H1 (cell line): ENCODE data around the gene CDH12. TPM values are rescaled to one million over a fixed set of nuclear protein-coding genes. Genes with fewer than 3 reads are reported as not detected.

Source experiments
- CTCF ChIA-PET: fragments of 300-600 bp; sonication (Branson Sonifier 250); formaldehyde crosslinking; loops from one replicate; lab custom pipeline; 2021; ENCODE audit not compliant: partially characterized antibody; lab: Charles Lee
- POLR2A ChIA-PET: fragments of 300-600 bp; sonication (Branson Sonifier 250); formaldehyde crosslinking; loops from one replicate; lab custom pipeline; 2021; ENCODE audit warnings: inconsistent platforms; ENCODE audit not compliant: partially characterized antibody; lab: Charles Lee
- DNase-seq, 2 experiments: peaks; one replicate each; pipeline versions ENCODE4 v3.0.0 to v3.0.0-alpha.2; 2010 to 2022; ENCODE audit warnings: low spot score in 2 of 2, low read depth in 1 of 2, mixed read lengths in 1 of 2
- FAIRE-seq: peaks from 2 replicates; lab custom pipeline; 2011; peaks lifted over from hg19 to GRCh38; lab: Jason Lieb, UNC
- H2AFZ ChIP-seq: 2 replicates; pipeline ENCODE4 v1.8.1; 2012; ENCODE audit warnings: low read length, inconsistent platforms
- H2AK5ac ChIP-seq: 2 replicates; pipeline ENCODE4 v1.6.1; 2013; ENCODE audit warnings: low read depth, low read length
- H2BK120ac ChIP-seq: replicated peaks from 2 replicates; pipeline ENCODE3; 2013; ENCODE audit warnings: low read depth, low read length, inconsistent platforms
- H2BK12ac ChIP-seq: 2 replicates; pipeline ENCODE4 v1.6.1; 2013; ENCODE audit warnings: low read depth, low read length
- H2BK15ac ChIP-seq: 2 replicates; pipeline ENCODE4 v1.6.1; 2013; ENCODE audit warnings: low read length
- H2BK20ac ChIP-seq: 2 replicates; pipeline ENCODE4 v1.6.1; 2013; ENCODE audit warnings: low read length
- H2BK5ac ChIP-seq: 2 replicates; pipeline ENCODE4 v1.6.1; 2013; ENCODE audit warnings: low read depth, low read length
- H3K14ac ChIP-seq: 2 replicates; pipeline ENCODE4 v1.6.1; 2013; ENCODE audit warnings: inconsistent platforms; ENCODE audit not compliant: insufficient read length
- H3K18ac ChIP-seq: 2 replicates; pipeline ENCODE4 v1.6.1; 2013; ENCODE audit warnings: low read length; ENCODE audit errors: extremely low read depth
- H3K23ac ChIP-seq: 2 replicates; pipeline ENCODE4 v1.6.1; 2013; ENCODE audit warnings: inconsistent platforms; ENCODE audit not compliant: insufficient read length
- H3K23me2 ChIP-seq: 2 replicates; pipeline ENCODE4 v1.6.1; 2013; ENCODE audit warnings: low read depth, low read length
- H3K27ac ChIP-seq: 2 replicates; pipeline ENCODE4 v1.6.1; 2011; ENCODE audit warnings: low read depth, low read length, inconsistent platforms
- H3K27me3 ChIP-seq, 4 experiments: replicated peaks in 1 of 4; 1 replicate in 1 of 4; 2 replicates in 3 of 4; pipeline versions ENCODE4 v1.6.1 to v1.8.1; 2011 to 2013; ENCODE audit warnings: low read length in 3 of 4, mild to moderate bottlenecking in 3 of 4, inconsistent platforms in 2 of 4, mixed read lengths in 2 of 4, moderate library complexity in 1 of 4; ENCODE audit not compliant: control insufficient read depth in 3 of 4, insufficient read depth in 3 of 4; ENCODE audit errors: extremely low read depth in 1 of 4
- H3K36me3 ChIP-seq, 4 experiments: 2 replicates each; pipeline versions ENCODE4 v1.6.1 to v1.8.1; 2011 to 2013; ENCODE audit warnings: mild to moderate bottlenecking in 4 of 4, low read length in 3 of 4, moderate library complexity in 2 of 4, control low read depth in 1 of 4, inconsistent platforms in 1 of 4; ENCODE audit not compliant: insufficient read depth in 4 of 4, control insufficient read depth in 2 of 4
- H3K4ac ChIP-seq: replicated peaks from 2 replicates; pipeline ENCODE3; 2013; ENCODE audit warnings: low read length, low read depth, mixed read lengths, inconsistent platforms; ENCODE audit not compliant: insufficient read length
- H3K4me1 ChIP-seq, 4 experiments: replicated peaks in 1 of 4; 1 replicate in 1 of 4; 2 replicates in 3 of 4; pipeline versions ENCODE4 v1.6.1 to v1.8.1; 2011 to 2013; ENCODE audit warnings: low read length in 3 of 4, inconsistent platforms in 2 of 4, mixed read lengths in 1 of 4; ENCODE audit not compliant: insufficient read depth in 4 of 4, control insufficient read depth in 3 of 4
- H3K4me2 ChIP-seq, 2 experiments: 2 replicates each; pipeline versions ENCODE4 v1.6.1 to v1.8.1; 2011 to 2013; ENCODE audit warnings: low read depth in 2 of 2, low read length in 2 of 2, control low read depth in 1 of 2, inconsistent platforms in 1 of 2, mild to moderate bottlenecking in 1 of 2; ENCODE audit not compliant: insufficient read depth in 1 of 2
- H3K4me3 ChIP-seq, 4 experiments: fragments of 200-600, 300-600 bp in 1 of 4; sonication (generic), shearing (Covaris generic), sonication (Bioruptor Twin) in 1 of 4; 2 replicates each; pipeline versions ENCODE4 v1.5.1 to v1.8.1; 2011 to 2016; ENCODE audit warnings: low read length in 4 of 4, low read depth in 3 of 4, control low read depth in 2 of 4, inconsistent platforms in 2 of 4, mild to moderate bottlenecking in 2 of 4, mixed read lengths in 1 of 4, moderate library complexity in 1 of 4; ENCODE audit not compliant: insufficient read depth in 2 of 4; ENCODE audit errors: extremely low read depth in 1 of 4
- H3K56ac ChIP-seq: replicated peaks from 2 replicates; pipeline ENCODE3; 2013; ENCODE audit warnings: low read depth, mild to moderate bottlenecking, mixed read lengths, low read length, inconsistent platforms; ENCODE audit not compliant: insufficient read length
- H3K79me1 ChIP-seq: 2 replicates; pipeline ENCODE4 v1.6.1; 2013; ENCODE audit warnings: low read depth, low read length, control low read depth
- H3K79me2 ChIP-seq, 2 experiments: 2 replicates each; pipeline versions ENCODE4 v1.6.1 to v1.8.1; 2012 to 2013; ENCODE audit warnings: low read length in 2 of 2, mild to moderate bottlenecking in 2 of 2, inconsistent platforms in 1 of 2; ENCODE audit not compliant: insufficient read depth in 2 of 2, control insufficient read depth in 1 of 2
- H3K9ac ChIP-seq, 4 experiments: replicated peaks in 1 of 4; 1 replicate in 1 of 4; 2 replicates in 3 of 4; pipeline versions ENCODE4 v1.6.1 to v1.8.1; 2011 to 2013; ENCODE audit warnings: low read depth in 3 of 4, low read length in 3 of 4, control low read depth in 2 of 4, mild to moderate bottlenecking in 2 of 4, moderate library complexity in 2 of 4, inconsistent platforms in 1 of 4; ENCODE audit errors: extremely low read depth in 1 of 4
- H3K9me3 ChIP-seq, 2 experiments: 2 replicates each; pipeline versions ENCODE4 v1.6.1 to v1.8.1; 2012 to 2013; ENCODE audit warnings: mild to moderate bottlenecking in 2 of 2, moderate library complexity in 2 of 2, control low read depth in 1 of 2, inconsistent platforms in 1 of 2, low read depth in 1 of 2, low read length in 1 of 2, mixed read lengths in 1 of 2; ENCODE audit not compliant: insufficient read depth in 2 of 2
- H4K20me1 ChIP-seq, 2 experiments: replicated peaks in 1 of 2; 2 replicates each; pipeline versions ENCODE3 to v1.8.1; 2011 to 2013; ENCODE audit warnings: inconsistent platforms in 2 of 2, low read length in 2 of 2, mild to moderate bottlenecking in 1 of 2; ENCODE audit not compliant: insufficient read depth in 2 of 2, control insufficient read depth in 1 of 2
- H4K5ac ChIP-seq: 2 replicates; pipeline ENCODE4 v1.6.1; 2013; ENCODE audit warnings: low read length, low read depth, mixed read lengths, inconsistent platforms; ENCODE audit not compliant: insufficient read length
- H4K8ac ChIP-seq: 2 replicates; pipeline ENCODE4 v1.8.0; 2013; ENCODE audit warnings: mild to moderate bottlenecking, moderate library complexity, low read length, inconsistent platforms; ENCODE audit not compliant: insufficient read depth; ENCODE audit errors: extremely low read depth
- H4K91ac ChIP-seq: replicated peaks from 2 replicates; pipeline ENCODE3; 2013; ENCODE audit warnings: low read length, mixed read lengths, inconsistent platforms; ENCODE audit not compliant: insufficient read length
- RFX5 ChIP-seq: IDR thresholded peaks from 2 replicates; pipeline ENCODE4 v1.6.1; 2011; ENCODE audit warnings: low read depth, low read length, improper control_type of control experiment, borderline replicate concordance
- TEAD4 ChIP-seq: IDR thresholded peaks from 2 replicates; pipeline ENCODE4 v1.6.1; 2012; ENCODE audit warnings: low read depth, low read length, inconsistent platforms, mixed read lengths
- WGBS, 2 experiments: shearing (Covaris generic) in 1 of 2; methylation state at CpG; one replicate each; pipeline versions ENCODE4 v1.1.6 to v1.1.7; 2013 to 2015; ENCODE audit warnings: low lambda C conversion rate in 2 of 2, mixed read lengths in 2 of 2, inconsistent platforms in 1 of 2, low coverage in 1 of 2, missing lambda C conversion rate in 1 of 2; ENCODE audit not compliant: insufficient replicate concordance in 2 of 2, insufficient coverage in 1 of 2, insufficient read length in 1 of 2; ENCODE audit errors: extremely low coverage in 1 of 2, missing lambda C conversion rate in 1 of 2; 5-methylcytosine and 5-hydroxymethylcytosine counted together
- polyA plus RNA-seq, 7 experiments: library from polyadenylated mRNA; depleted of rRNA in 3 of 7; stranded (reverse) in 5 of 7; unstranded in 2 of 7; fragments of >200 nt in 5 of 7; fragments of 200-250 nt in 2 of 7; gene quantifications; 1 replicate in 5 of 7; 2 replicates in 1 of 7; 4 replicates in 1 of 7; pipeline versions ENCODE4 v1.2.1 to v1.2.3, GENCODE V29; 2011 to 2013; ENCODE audit warnings: missing spikeins in 2 of 7, mixed read lengths in 2 of 7
- total RNA-seq: library from RNA; stranded (reverse); fragmentation: NEBNext Ultra II Directional; extraction: Animal tissue kit (Norgen Biotek cat#: 25700); gene quantifications from 2 replicates; pipeline ENCODE4 v1.2.1, GENCODE V29; 2021

The CDH12 gene
- total and polyA plus RNA-seq, 2 of the 8 experiments (the other 6 are each of a cell fraction or from before 2014, with no cell fraction given), result 0.03 TPM; not detected in 1

GRCh38 chr5:21806943-21807342 is 1046.2 kb downstream of the CDH12 start:
- no peak overlapping the region for H3K23ac ChIP-seq
- H2AFZ ChIP-seq, result no peak overlapping the region
- ChIA-PET POLR2A (no interaction called here), CTCF (no interaction called here)
- H2AK5ac ChIP-seq, result no peak overlapping the region
- no peak overlapping the region for H3K4ac ChIP-seq
- no peaks in the 10 kb centered on the region for H4K20me1 ChIP-seq
- H3K36me3 ChIP-seq, result no peaks in the 10 kb centered on the region
- no peak for FAIRE-seq
- H3K56ac ChIP-seq, result no peak overlapping the region
- H4K5ac ChIP-seq, result no peak overlapping the region
- no peak overlapping the region for H3K27ac ChIP-seq
- no peak overlapping the region for H3K18ac ChIP-seq
- no peaks in the 10 kb centered on the region for H3K79me1 ChIP-seq
- no peak overlapping the region for H3K14ac ChIP-seq
- H3K9me3 ChIP-seq, result no peaks in the 10 kb centered on the region
- H4K8ac ChIP-seq, result no peak overlapping the region
- TF ChIP-seq RFX5 (no peak), TEAD4 (no peak)
- no peaks in the 10 kb centered on the region for H3K4me1 ChIP-seq
- no peaks in the 10 kb centered on the region for H3K27me3 ChIP-seq
- H3K4me2 ChIP-seq, result no peak overlapping the region
- no peaks in the 10 kb centered on the region for H3K79me2 ChIP-seq
- 0% methylated on average over 1 of the region's 1 CpG; no CpG with 5 or more reads in 1 of the 2 experiments for WGBS, 2 experiments
- no peaks in the 10 kb centered on the region for H3K23me2 ChIP-seq
- H2BK20ac ChIP-seq, result no peak overlapping the region
- DNase-seq, result no peak
- H2BK120ac ChIP-seq, result no peak overlapping the region
- no peak overlapping the region for H2BK12ac ChIP-seq
- H4K91ac ChIP-seq, result no peak overlapping the region
- no peak overlapping the region for H2BK5ac ChIP-seq
- H2BK15ac ChIP-seq, result no peak overlapping the region
- H3K9ac ChIP-seq, result no peak overlapping the region
- H3K4me3 ChIP-seq, result no peak overlapping the region
